NCI-H1092 treated with DMSO at 0.1 percent for 48 hours (cell line): Measurements from ENCODE around the gene SPATA32.
"Not testable (repeated sequence)": the region's sequence is repeated elsewhere in the genome, so short reads cannot be mapped to it uniquely, and the experiment has no call there.

ENCODE experiments used
- DNase-seq: peaks from one replicate; lab custom pipeline; 2025; lab: John Stamatoyannopoulos, UW

Gene SPATA32, protein sequence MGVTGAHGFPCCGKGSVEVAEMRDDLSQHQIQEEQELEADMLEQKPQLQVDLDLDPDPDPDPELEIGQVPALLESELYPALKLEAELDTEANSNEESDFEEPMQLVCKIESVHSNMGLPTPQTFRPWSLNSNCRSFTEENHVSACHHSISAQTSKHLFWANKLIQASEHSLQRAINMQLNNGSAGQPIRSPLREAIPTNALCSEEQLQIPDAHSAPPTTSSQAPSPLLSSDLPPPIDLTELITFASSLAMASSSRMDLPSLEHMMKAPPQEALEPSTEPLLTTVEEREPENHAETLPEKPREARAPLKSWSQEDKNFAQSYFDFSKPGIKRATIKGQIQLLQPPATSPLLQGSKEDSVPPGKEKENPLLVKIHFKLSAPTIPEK

GRCh38 chr17:45261577-45262515, at the start of gene SPATA32:
Gene SPATA32 (minus strand): TSS chr17:45262094. CDS start chr17:45262016, 78 bp downstream.
- no peak for DNase-seq

DNA sequence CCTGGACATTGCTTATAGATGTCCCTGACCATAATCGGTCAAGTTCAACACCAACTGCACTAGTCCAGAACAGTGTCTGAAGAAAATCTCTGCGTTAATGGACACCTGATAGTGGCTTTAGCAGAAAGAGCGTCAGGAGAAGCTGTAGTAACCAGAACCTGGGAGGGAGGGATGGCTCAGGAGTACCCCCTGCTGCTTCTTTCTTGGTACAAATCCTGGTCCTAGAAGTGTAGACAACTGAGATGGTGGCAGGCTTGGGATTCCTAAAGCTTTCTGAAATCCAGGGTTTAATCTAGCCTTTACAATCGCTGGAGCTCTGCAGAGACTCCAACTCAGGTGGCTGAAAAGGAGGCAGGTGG, 49.5 kb upstream of the SPATA32 start:
- peak; percentile 48 for DNase-seq

GRCh38 chr17:45310380-45311324, 48.8 kb upstream of the SPATA32 start:
- DNase-seq, result peak; percentile 65

GRCh38 chr17:45309400-45309799, 47.5 kb upstream of the SPATA32 start:
- no peak for DNase-seq

- no peak for DNase-seq
Observed at GRCh38 chr17:45308840-45309239, 46.9 kb upstream of the SPATA32 start.

DNA sequence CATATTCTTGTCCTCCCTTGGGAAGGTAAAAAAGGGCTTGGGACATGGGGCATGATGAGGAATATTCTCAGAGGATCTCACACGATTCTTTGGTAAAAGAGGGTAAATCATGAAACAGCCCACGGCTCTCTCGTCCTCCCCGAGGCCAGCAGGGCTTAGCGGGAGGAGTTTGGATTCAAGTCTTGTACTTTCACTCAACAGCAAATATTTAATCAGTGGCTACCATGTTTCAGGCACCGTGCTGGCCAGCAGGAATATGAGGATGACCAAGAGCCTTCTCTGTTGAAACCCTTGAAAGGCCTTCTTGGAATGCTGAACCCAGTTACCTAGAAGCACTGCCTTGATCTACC, 46.1 kb upstream of the SPATA32 start:
- no peak for DNase-seq

DNA sequence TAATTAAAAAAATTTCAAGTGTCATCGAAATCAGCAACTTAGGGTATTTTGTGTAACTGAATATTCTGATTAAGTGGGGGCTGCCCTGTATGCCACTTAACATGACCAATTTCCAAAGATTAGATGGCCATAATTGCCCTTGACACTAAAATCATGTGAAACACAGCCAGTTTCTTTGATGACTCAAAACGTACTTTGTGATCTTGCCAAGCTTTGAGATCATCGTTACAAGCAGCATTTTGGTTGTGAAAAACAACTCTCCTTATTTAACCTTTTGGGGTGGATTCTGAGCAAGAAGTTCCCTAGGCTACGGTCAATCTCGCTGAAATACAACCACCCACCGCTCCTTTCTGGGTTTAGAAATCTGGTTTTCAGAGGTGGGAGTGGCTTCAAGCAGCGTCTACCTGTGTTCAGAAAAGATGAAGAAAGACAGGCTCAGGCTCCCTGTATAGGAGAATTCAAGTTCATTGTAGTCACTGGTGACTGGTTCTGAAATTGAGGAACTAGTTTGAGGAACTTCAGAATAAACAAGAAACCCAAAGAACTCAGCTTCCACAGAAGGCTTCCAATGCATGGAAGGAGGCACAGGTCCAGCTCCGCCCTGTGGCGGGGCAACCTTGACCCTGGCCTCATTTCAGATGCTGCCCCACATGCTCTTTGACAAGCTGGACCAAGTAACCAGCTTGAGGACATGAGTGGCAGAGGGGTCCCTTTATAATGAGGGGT, 45.6 kb upstream of the SPATA32 start:
- DNase-seq, result no peak

- DNase-seq, result no peak
Observed at GRCh38 chr17:45306623-45307022, 44.7 kb upstream of the SPATA32 start.

- no peak for DNase-seq
Observed at GRCh38 chr17:45306094-45306493, 44.2 kb upstream of the SPATA32 start.

- DNase-seq, result no peak
Observed at GRCh38 chr17:45305530-45306087, 43.7 kb upstream of the SPATA32 start.

DNA sequence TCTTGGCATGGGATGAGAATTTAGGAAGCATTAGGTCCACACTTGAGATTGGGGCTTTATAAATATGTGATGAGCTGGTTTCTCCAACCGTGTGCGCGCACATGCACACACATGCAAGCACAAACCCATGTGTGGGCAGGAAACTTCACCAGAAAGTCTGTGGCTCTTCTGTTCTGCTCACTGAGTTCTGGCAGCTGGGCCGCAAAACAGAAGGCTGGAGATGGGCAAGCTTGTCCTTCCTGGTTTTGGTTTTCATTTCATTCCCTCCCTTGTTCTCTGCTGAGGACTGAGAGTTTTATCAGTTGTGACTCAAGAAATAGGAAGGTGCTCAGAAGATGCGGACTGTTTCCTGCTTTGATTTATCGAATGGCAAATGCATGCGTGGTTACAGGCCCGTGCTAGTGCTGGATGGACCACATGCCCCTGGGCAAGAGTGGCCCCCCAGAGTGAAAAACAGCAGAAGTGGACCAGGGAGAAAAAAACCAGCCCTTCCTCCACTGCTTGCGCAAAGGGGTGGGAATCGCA, 40.8 kb upstream of the SPATA32 start:
- DNase-seq, result no peak

GRCh38 chr17:45302220-45302619, 40.3 kb upstream of the SPATA32 start:
- not testable (repeated sequence) for DNase-seq

- DNase-seq, result no peak
Observed at GRCh38 chr17:45301674-45302073, 39.8 kb upstream of the SPATA32 start.

DNA sequence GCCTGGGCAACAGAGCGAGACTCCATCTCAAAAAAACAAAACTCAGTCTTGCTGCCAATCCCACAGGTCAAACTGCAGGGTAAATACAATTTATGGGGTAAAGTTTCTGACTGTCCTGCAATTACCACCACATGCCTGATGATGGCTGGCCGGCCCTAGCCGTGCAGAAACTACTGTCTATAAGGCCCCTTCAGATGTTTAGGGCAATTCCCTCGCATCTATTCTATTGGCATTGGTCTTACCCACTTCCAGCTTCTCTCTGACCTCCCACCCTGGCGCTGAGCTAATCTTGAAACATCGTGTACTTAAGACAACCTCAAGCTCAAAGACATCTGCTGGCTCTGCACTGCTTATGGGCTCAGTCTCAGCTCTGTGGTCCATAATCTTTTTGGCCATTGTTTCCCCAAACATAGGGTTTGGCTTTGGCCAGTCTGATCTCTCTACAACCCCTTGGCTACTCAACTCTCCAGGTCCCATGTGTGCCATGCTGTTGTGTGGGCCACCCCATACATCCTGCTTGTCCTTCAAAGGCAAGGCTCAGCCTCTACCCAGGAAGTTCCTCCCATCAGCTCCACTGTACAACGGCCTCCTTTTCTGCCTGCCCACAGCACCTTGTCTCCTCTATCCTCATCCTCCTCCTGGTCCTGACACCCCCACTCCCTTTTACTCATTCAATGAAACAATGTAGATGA, 38.3 kb upstream of the SPATA32 start:
- DNase-seq, result no peak

GRCh38 chr17:45299361-45299760, 37.5 kb upstream of the SPATA32 start:
- DNase-seq, result no peak

GRCh38 chr17:45298546-45299285, 36.8 kb upstream of the SPATA32 start:
- no peak for DNase-seq

GRCh38 chr17:45296833-45297124, 34.9 kb upstream of the SPATA32 start:
- no peak for DNase-seq

- DNase-seq, result no peak
Observed at GRCh38 chr17:45296003-45296832, 34.3 kb upstream of the SPATA32 start.

DNA sequence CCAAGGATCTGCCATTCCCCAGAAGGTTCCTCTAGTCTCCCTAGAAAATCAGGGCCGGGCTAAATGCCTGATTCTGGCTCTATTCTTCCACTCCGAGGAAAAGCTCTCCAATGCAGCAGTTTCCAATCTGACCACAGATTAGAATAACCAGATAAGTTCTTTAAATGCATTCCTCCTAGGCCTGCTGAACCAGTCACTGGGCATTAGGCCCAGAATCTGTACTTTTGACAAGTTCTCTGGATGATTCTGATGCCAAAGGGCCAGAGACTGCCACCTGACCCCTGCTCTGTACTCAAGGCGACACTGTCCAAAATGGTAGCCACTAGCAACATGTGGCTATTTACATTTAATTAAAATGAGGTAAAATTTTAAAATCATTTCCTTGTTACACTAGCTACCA, 32.6 kb upstream of the SPATA32 start:
- no peak for DNase-seq
